Loucy (cell line): ENCODE data around the gene MBOAT7.
"Not testable (repeated sequence)": the region's sequence is repeated elsewhere in the genome, so short reads cannot be mapped to it uniquely, and the experiment has no call there.

ENCODE experiments used
- H2AFZ ChIP-seq: fragments of 200-600 bp; sonication (generic); 2 replicates; pipeline ENCODE4 v1.6.0; 2016; ENCODE audit warnings: antibody characterized with exemption, mild to moderate bottlenecking, low read length, moderate library complexity
- H3F3A ChIP-seq: fragments of 200-600 bp; 2 replicates; pipeline ENCODE4 v1.6.0; 2016; ENCODE audit warnings: antibody characterized with exemption, low read depth, mild to moderate bottlenecking
- H3K27me3 ChIP-seq: fragments of 200-600 bp; sonication (generic); 2 replicates; pipeline ENCODE4 v1.6.1; 2014; ENCODE audit warnings: low read length, mild to moderate bottlenecking; ENCODE audit not compliant: insufficient read depth, poor library complexity, severe bottlenecking
- H3K36me3 ChIP-seq: fragments of 200-600 bp; sonication (generic); 2 replicates; pipeline ENCODE4 v1.6.1; 2016; ENCODE audit warnings: low read length; ENCODE audit not compliant: insufficient read depth
- H3K4me1 ChIP-seq: fragments of 200-600 bp; sonication (generic); 2 replicates; pipeline ENCODE4 v1.5.1; 2014; ENCODE audit warnings: low read length, mild to moderate bottlenecking; ENCODE audit not compliant: insufficient read depth, poor library complexity, severe bottlenecking
- H3K4me2 ChIP-seq: fragments of 200-600 bp; sonication (generic); 2 replicates; pipeline ENCODE4 v1.6.0; 2014; ENCODE audit warnings: antibody characterized with exemption, low read length, low read depth, mild to moderate bottlenecking; ENCODE audit not compliant: poor library complexity, severe bottlenecking
- H3K4me3 ChIP-seq: fragments of 200-600 bp; sonication (generic); 2 replicates; pipeline ENCODE4 v1.5.1; 2014; ENCODE audit warnings: low read length, mild to moderate bottlenecking, mixed read lengths; ENCODE audit not compliant: poor library complexity, severe bottlenecking
- H3K79me2 ChIP-seq: fragments of 200-600 bp; sonication (generic); 2 replicates; pipeline ENCODE4 v1.6.1; 2014; ENCODE audit warnings: low read length; ENCODE audit not compliant: insufficient read depth
- H3K9ac ChIP-seq: fragments of 200-600 bp; sonication (generic); 2 replicates; pipeline ENCODE4 v1.6.0; 2014; ENCODE audit warnings: mild to moderate bottlenecking, low read depth, low read length, moderate library complexity; ENCODE audit not compliant: poor library complexity, severe bottlenecking
- H3K9me2 ChIP-seq: fragments of 200-600 bp; sonication (generic); replicated peaks from 2 replicates; pipeline ENCODE4 v1.6.1; 2016; ENCODE audit warnings: low read depth, low read length, mixed read lengths
- H3K9me3 ChIP-seq: fragments of 200-600 bp; sonication (generic); 2 replicates; pipeline ENCODE4 v1.6.1; 2014; ENCODE audit warnings: mild to moderate bottlenecking, antibody characterized with exemption, low read length, low read depth; ENCODE audit not compliant: insufficient read depth
- H4K20me1 ChIP-seq: fragments of 200-600 bp; sonication (generic); 2 replicates; pipeline ENCODE4 v1.6.0; 2014; ENCODE audit warnings: antibody characterized with exemption, low read length, mild to moderate bottlenecking; ENCODE audit not compliant: insufficient read depth, poor library complexity, severe bottlenecking
- CTCF ChIP-seq: fragments of 200-600 bp; sonication (generic); conservative IDR thresholded peaks from 2 replicates; pipeline ENCODE4 v1.5.1; 2014; ENCODE audit warnings: mild to moderate bottlenecking, antibody characterized with exemption, low read length
- EZH2phosphoT487 ChIP-seq: fragments of 200-600 bp; IDR thresholded peaks from 2 replicates; pipeline ENCODE4 v1.6.1; 2018; ENCODE audit warnings: antibody characterized with exemption, mild to moderate bottlenecking, moderate library complexity, borderline replicate concordance

Gene MBOAT7

GRCh38 chr19:54197121-54197520 is 7.7 kb upstream of the MBOAT7 start:
- Histone ChIP-seq H3K79me2 (peaks cover 30% of the 10 kb centered on the region), H3K9ac (no peak overlapping the region), H2AFZ (no peak overlapping the region), H3K4me1 (peaks cover 15% of the 10 kb centered on the region), H3K4me3 (no peak overlapping the region), H3K27me3 (no peaks in the 10 kb centered on the region), H3F3A (no peaks in the 10 kb centered on the region; the same call in 1 of the 2 replicates), H3K9me3 (no peaks in the 10 kb centered on the region), H4K20me1 (peaks cover 17% of the 10 kb centered on the region), H3K4me2 (no peak overlapping the region), H3K36me3 (peaks cover 18% of the 10 kb centered on the region; the same call in 1 of the 2 replicates), H3K9me2 (no peaks in the 10 kb centered on the region)
- TF ChIP-seq CTCF = no peak
- no peak for TF ChIP-seq EZH2phosphoT487

GRCh38 chr19:54196536-54196935 is 7.2 kb upstream of the MBOAT7 start:
- H3K4me1 ChIP-seq = peaks cover 15% of the 10 kb centered on the region
- H3K4me2 ChIP-seq = no peak overlapping the region
- H3K9me3 ChIP-seq = no peaks in the 10 kb centered on the region
- H3F3A ChIP-seq = no peaks in the 10 kb centered on the region; the same call in 1 of the 2 replicates
- peaks cover 17% of the 10 kb centered on the region for H4K20me1 ChIP-seq
- H2AFZ ChIP-seq = no peak overlapping the region
- peaks cover 12% of the 10 kb centered on the region; the same call in 1 of the 2 replicates for H3K36me3 ChIP-seq
- TF ChIP-seq EZH2phosphoT487 (no peak), CTCF (no peak)
- H3K9me2 ChIP-seq = no peaks in the 10 kb centered on the region
- no peaks in the 10 kb centered on the region for H3K27me3 ChIP-seq
- H3K9ac ChIP-seq = no peak overlapping the region
- no peak overlapping the region for H3K4me3 ChIP-seq
- peaks cover 29% of the 10 kb centered on the region for H3K79me2 ChIP-seq

GRCh38 chr19:54194463-54194862 is 5.1 kb upstream of the MBOAT7 start:
- H3F3A ChIP-seq, H3K4me2 ChIP-seq, H3K9me3 ChIP-seq, H3K4me3 ChIP-seq, H2AFZ ChIP-seq, H3K9ac ChIP-seq, H3K36me3 ChIP-seq, H3K27me3 ChIP-seq, H3K9me2 ChIP-seq: not testable (repeated sequence)
- peaks cover 21% of the 10 kb centered on the region for H3K79me2 ChIP-seq
- peaks cover 13% of the 10 kb centered on the region for H3K4me1 ChIP-seq
- H4K20me1 ChIP-seq = peaks cover 15% of the 10 kb centered on the region

GRCh38 chr19:54193011-54193410 is 3.6 kb upstream of the MBOAT7 start:
- no peak for TF ChIP-seq CTCF
- TF ChIP-seq EZH2phosphoT487 = no peak
- Histone ChIP-seq H3K9me2 (no peaks in the 10 kb centered on the region), H3K9me3 (no peaks in the 10 kb centered on the region), H2AFZ (no peak overlapping the region), H3K79me2 (peaks cover 28% of the 10 kb centered on the region), H3K4me3 (no peak overlapping the region), H3F3A (no peaks in the 10 kb centered on the region), H4K20me1 (peaks cover 21% of the 10 kb centered on the region), H3K9ac (no peak overlapping the region), H3K27me3 (no peaks in the 10 kb centered on the region), H3K4me1 (peaks cover 13% of the 10 kb centered on the region), H3K4me2 (no peak overlapping the region), H3K36me3 (peaks cover 10% of the 10 kb centered on the region; the same call in 1 of the 2 replicates)
